Mesodermal cell (in vitro differentiated cells): Measurements from ENCODE around the gene TBX22. TPM values are rescaled to one million over a fixed set of nuclear protein-coding genes. Genes with fewer than 3 reads are reported as not detected.
"Not testable (repeated sequence)": the region's sequence is repeated elsewhere in the genome, so short reads cannot be mapped to it uniquely, and the experiment has no call there.

Source experiments
- H3K27ac ChIP-seq: 2 replicates; pipeline ENCODE4 v1.7.0; 2013; ENCODE audit warnings: mild to moderate bottlenecking, low read depth, low read length, moderate library complexity; ENCODE audit not compliant: severe bottlenecking
- H3K36me3 ChIP-seq: 2 replicates; pipeline ENCODE4 v1.7.1; 2013; ENCODE audit warnings: mild to moderate bottlenecking, low read length, moderate library complexity; ENCODE audit not compliant: control insufficient read depth, insufficient read depth
- H3K4me1 ChIP-seq: one replicate; pipeline ENCODE4 v1.7.1; 2013; ENCODE audit warnings: mild to moderate bottlenecking, low read length; ENCODE audit not compliant: insufficient read depth, control insufficient read depth, poor library complexity, severe bottlenecking
- H3K4me3 ChIP-seq: 2 replicates; pipeline ENCODE4 v1.7.0; 2013; ENCODE audit warnings: low read length, control low read depth, mild to moderate bottlenecking; ENCODE audit not compliant: insufficient read depth, poor library complexity, severe bottlenecking; ENCODE audit errors: extremely low read depth
- H3K9me3 ChIP-seq: 2 replicates; pipeline ENCODE4 v1.7.1; 2013; ENCODE audit warnings: mild to moderate bottlenecking, low read length, moderate library complexity; ENCODE audit not compliant: control insufficient read depth
- WGBS, 2 experiments: methylation state at CpG; one replicate each; pipeline ENCODE4 v1.1.5; 2013; ENCODE audit warnings: missing lambda C conversion rate in 2 of 2; ENCODE audit not compliant: insufficient coverage in 2 of 2; 5-methylcytosine and 5-hydroxymethylcytosine counted together
- polyA plus RNA-seq, 2 experiments: library from polyadenylated mRNA; stranded (reverse); fragments of 50-300 nt; gene quantifications; one replicate each; pipeline ENCODE4 v1.2.3, GENCODE V29; 2013

The TBX22 gene, protein sequence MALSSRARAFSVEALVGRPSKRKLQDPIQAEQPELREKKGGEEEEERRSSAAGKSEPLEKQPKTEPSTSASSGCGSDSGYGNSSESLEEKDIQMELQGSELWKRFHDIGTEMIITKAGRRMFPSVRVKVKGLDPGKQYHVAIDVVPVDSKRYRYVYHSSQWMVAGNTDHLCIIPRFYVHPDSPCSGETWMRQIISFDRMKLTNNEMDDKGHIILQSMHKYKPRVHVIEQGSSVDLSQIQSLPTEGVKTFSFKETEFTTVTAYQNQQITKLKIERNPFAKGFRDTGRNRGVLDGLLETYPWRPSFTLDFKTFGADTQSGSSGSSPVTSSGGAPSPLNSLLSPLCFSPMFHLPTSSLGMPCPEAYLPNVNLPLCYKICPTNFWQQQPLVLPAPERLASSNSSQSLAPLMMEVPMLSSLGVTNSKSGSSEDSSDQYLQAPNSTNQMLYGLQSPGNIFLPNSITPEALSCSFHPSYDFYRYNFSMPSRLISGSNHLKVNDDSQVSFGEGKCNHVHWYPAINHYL
- not detected for polyA plus RNA-seq (2013, experiment 1 of 2)
- 0.40 TPM for polyA plus RNA-seq (2013, experiment 2 of 2)

- H3K36me3 ChIP-seq: no peaks in the 10 kb centered on the region
- 45 to 100% methylated on average over 1 to 4 of the region's 5 CpGs for WGBS, 2 experiments
- no peak within 1 kb of the TSS for H3K4me3 ChIP-seq
- no peak within 1 kb of the TSS for H3K27ac ChIP-seq
- no peaks in the 10 kb centered on the region for H3K9me3 ChIP-seq
- no peaks in the 10 kb centered on the region for H3K4me1 ChIP-seq
Observed at GRCh38 chrX:80014141-80014940, at the start of gene TBX22. Gene TBX22, plus strand, starts transcription at chrX:80014753. Its CDS starts 7,517 bp downstream, at chrX:80022270.

GRCh38 chrX:79975605-79976004 lies 38.9 kb upstream of the TBX22 start:
- H3K4me1 ChIP-seq: no peaks in the 10 kb centered on the region
- no peak overlapping the region for H3K4me3 ChIP-seq
- no peaks in the 10 kb centered on the region for H3K9me3 ChIP-seq
- no peaks in the 10 kb centered on the region for H3K36me3 ChIP-seq
- H3K27ac ChIP-seq: no peak overlapping the region

DNA sequence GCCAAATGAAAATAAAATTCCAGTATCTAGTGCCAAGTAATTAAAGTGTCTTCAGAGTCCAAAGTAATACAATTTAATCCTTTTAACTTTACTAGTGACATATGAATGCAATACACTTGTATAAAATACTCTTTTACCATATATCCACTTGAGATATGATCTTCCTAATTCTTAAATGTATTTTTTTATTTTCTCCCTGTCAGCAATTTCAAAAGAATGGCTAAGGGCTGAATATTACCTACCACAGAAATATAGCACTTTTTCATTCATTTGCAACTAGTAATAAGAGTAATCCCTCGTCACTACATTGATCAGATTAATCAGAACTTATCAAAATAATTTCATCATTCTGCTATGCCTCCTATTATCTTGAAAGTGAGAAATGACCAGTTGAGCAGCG lies 10.1 kb upstream of the TBX22 start:
- Histone ChIP-seq H3K4me1 (no peaks in the 10 kb centered on the region), H3K36me3 (no peaks in the 10 kb centered on the region), H3K27ac (no peak overlapping the region), H3K4me3 (no peak overlapping the region), H3K9me3 (no peaks in the 10 kb centered on the region)
- no CpG with 5 or more reads among the region's 2 CpGs for WGBS, 2 experiments

DNA sequence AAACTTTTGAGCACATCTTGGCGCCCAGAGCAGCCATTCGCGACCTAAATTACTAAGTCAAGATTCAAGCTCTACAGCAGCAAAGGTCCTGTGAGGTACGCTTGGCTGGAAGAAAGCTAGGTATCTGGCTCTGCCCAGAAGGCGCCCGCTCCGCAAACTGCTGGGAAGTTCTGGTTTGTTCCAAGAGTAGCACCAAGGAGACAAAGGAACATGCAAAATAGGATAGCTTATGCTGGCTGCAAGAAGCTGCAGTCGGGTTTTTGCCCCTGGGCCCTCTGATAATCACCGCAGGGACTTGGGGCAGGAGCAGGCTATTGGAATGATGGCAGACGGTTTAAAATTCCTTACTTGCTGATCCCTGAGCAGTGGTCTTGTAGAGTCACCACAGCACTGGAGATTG lies 3.0 kb upstream of the TBX22 start:
- no peaks in the 10 kb centered on the region for H3K4me1 ChIP-seq
- WGBS, 2 experiments: 97 to 100% methylated on average over 3 to 5 of the region's 10 CpGs
- H3K36me3 ChIP-seq: no peaks in the 10 kb centered on the region
- H3K9me3 ChIP-seq: no peaks in the 10 kb centered on the region
- H3K27ac ChIP-seq: no peak overlapping the region
- H3K4me3 ChIP-seq: no peak overlapping the region

DNA sequence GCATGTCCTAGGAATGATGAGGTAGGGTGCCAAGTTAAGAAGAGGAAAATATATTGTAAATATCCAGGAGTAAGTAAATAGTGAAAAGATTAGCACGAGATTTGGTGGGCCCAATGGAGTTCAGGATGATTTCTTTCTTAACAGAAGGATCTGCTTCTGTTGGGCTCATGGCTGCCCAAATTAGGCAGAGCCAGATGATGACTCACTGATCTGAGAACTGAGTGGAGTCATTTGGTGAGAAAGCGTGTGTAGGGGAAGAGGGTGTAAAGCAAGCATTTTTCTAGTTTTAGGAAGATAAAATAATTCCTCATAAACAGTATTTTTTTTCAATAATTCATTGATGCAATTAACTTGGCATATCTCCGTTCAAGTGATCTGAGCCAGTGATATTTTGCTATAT lies 1.6 kb downstream of the TBX22 start:
- Histone ChIP-seq H3K4me3 (no peak overlapping the region), H3K36me3 (no peaks in the 10 kb centered on the region), H3K4me1 (no peaks in the 10 kb centered on the region), H3K9me3 (no peaks in the 10 kb centered on the region), H3K27ac (no peak overlapping the region)
- 67 to 83% methylated on average over 1 of the region's 3 CpGs for WGBS, 2 experiments

DNA sequence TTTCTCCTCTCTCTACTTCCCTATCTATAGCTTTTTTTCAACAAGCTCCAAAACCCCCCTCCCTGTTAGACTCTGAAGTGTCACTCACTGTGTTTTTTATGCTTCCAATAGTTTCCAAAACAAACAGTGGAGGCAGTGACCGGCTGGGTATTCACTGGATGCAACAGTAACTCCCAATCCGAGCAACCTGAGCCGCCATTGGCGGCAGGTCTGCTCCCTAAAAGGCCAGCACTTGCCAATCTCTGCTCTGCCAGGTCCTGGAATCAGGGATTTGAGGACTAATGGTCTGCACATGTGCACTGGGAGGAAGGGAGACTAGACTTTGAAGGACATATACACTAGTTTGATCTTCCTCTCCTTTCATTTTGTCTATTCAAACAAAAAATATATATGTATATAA lies 7.1 kb downstream of the TBX22 start:
- no peaks in the 10 kb centered on the region for H3K9me3 ChIP-seq
- 0% methylated on average over 1 of the region's 4 CpGs; no CpG with 5 or more reads in 1 of the 2 experiments for WGBS, 2 experiments
- H3K27ac ChIP-seq: no peak overlapping the region
- H3K36me3 ChIP-seq: no peaks in the 10 kb centered on the region
- H3K4me3 ChIP-seq: peak overlapping the region; percentile 33
- no peaks in the 10 kb centered on the region for H3K4me1 ChIP-seq

DNA sequence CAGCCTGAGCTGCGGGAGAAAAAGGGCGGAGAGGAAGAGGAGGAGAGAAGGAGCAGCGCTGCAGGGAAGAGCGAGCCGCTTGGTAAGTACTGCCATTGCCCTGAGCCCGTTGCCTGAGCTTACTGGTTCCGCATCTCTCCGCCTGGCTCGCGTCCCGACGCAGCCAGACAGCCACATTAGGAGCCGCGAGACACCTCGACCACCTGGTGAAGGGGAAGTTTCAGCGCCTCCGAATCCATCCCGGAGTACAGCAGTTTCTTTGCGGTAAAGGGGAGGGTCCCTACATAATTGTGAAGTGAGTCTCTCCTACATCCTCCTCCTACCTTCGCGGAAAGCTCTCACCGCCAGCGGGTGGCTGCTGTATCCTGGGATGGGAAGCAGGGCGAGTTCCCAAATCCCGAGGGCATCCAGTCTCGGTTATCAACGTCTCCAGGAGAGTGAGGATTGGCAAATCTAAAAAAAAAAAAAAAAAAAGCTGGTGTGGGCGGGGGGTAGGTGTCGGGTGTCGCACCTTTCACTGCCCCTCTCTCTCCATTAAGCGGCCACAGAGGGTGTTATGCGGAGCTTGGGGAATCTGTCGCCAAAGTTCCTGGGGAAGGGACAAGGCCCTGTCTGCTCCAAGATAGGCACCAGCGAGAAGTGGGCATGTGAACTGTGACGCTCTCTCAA lies 7.9 kb downstream of the TBX22 start:
- Histone ChIP-seq H3K4me1 (no peaks in the 10 kb centered on the region), H3K27ac (no peak overlapping the region), H3K4me3 (peak overlapping the region; percentile 33), H3K9me3 (no peaks in the 10 kb centered on the region), H3K36me3 (no peaks in the 10 kb centered on the region)
- WGBS, 2 experiments: 0% methylated on average over 2 to 11 of the region's 35 CpGs

DNA sequence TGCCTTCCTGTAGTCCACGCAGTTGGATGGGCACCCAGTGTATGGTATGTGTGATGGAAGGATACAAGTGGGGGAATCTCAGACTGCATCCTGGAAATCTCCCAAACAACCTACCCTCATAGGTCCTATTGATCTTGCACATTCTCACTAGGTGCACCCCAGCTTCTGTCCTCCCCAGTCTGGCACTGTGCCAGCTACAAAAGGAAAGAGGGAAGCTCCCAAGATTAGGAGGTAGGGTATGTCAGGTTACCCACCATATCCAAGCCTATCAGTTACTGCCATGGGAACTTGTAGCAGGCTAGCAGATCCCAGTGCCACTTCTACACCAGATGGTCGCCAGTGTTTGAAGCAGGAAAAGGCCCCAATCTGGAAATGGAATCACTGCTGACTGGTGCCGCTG lies 11.6 kb downstream of the TBX22 start:
- H3K27ac ChIP-seq: no peak overlapping the region
- H3K4me3 ChIP-seq: no peak overlapping the region
- 67 to 71% methylated on average over 1 of the region's 3 CpGs for WGBS, 2 experiments
- H3K36me3 ChIP-seq: no peaks in the 10 kb centered on the region
- H3K9me3 ChIP-seq: no peaks in the 10 kb centered on the region
- H3K4me1 ChIP-seq: no peaks in the 10 kb centered on the region

- 66 to 90% methylated on average over 2 of the region's 6 CpGs for WGBS, 2 experiments
- not testable (repeated sequence) for H3K4me3 ChIP-seq, H3K4me1 ChIP-seq, H3K36me3 ChIP-seq, H3K9me3 ChIP-seq, H3K27ac ChIP-seq
Observed at GRCh38 chrX:80066156-80066555, 51.6 kb downstream of the TBX22 start.

DNA sequence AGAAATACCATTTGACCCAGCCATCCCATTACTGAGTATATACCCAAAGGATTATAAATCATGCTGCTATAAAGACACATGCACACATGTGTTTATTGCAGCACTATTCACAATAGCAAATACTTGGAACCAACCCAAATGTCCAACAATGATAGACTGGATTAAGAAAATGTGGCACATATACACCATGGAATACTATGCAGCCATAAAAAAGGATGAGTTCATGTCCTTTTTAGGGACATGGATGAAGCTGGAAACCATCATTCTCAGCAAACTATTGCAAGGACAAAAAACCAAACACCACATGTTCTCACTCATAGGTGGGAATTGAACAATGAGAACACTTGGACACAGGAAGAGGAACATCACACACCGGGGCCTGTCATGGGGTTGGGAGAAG lies 61.1 kb downstream of the TBX22 start:
- H3K36me3 ChIP-seq, H3K9me3 ChIP-seq, H3K27ac ChIP-seq, H3K4me1 ChIP-seq, H3K4me3 ChIP-seq: not testable (repeated sequence)
- no CpG with 5 or more reads among the region's 1 CpG for WGBS, 2 experiments
